Body of pancreas (tissue), 4 donors: ENCODE results near the gene KLF7.

Source experiments
- CTCF ChIP-seq, 7 experiments: fragments of 450-650 bp in 4 of 7; fragments of 200-600 bp in 3 of 7; sonication (generic) in 3 of 7; IDR thresholded peaks; one replicate each; pipeline ENCODE4 v1.5.1; 2016 to 2019; ENCODE audit warnings: antibody characterized with exemption in 7 of 7
- POLR2A ChIP-seq, 3 donors: fragments of 450-650 bp; IDR thresholded peaks; one replicate each; pipeline ENCODE4 v1.6.1; 2016; ENCODE audit warnings: antibody characterized with exemption in 3 of 3, mild to moderate bottlenecking in 2 of 3

GRCh38 chr2:207085110-207085509, 80.6 kb downstream of the KLF7 start:
- TF ChIP-seq POLR2A (IDR thresholded peaks at IDR 0.05) (no peak), CTCF (IDR thresholded peaks at IDR 0.05) (no peak)
